NK-92 treated with Interleukin-12 subunit alpha and Interleukin-12 subunit beta, amount 100 ng/mL, for 24 hours (cell line): ENCODE measurements around the gene SDHAF4.
"Not testable (repeated sequence)": the region's sequence is repeated elsewhere in the genome, so short reads cannot be mapped to it uniquely, and the experiment has no call there.

Experiments
- DNase-seq: peaks from one replicate; lab custom pipeline; 2025; lab: John Stamatoyannopoulos, UW

The SDHAF4 gene

GRCh38 chr6:70566751-70567382 is at the start of gene SDHAF4:
TSS of gene SDHAF4 (plus strand) at chr6:70566930. CDS start at chr6:70566941, 11 bp downstream.
- DNase-seq = peak; percentile 89

- DNase-seq = no peak
Observed at GRCh38 chr6:70518723-70519122, 48.0 kb upstream of the SDHAF4 start.

DNA sequence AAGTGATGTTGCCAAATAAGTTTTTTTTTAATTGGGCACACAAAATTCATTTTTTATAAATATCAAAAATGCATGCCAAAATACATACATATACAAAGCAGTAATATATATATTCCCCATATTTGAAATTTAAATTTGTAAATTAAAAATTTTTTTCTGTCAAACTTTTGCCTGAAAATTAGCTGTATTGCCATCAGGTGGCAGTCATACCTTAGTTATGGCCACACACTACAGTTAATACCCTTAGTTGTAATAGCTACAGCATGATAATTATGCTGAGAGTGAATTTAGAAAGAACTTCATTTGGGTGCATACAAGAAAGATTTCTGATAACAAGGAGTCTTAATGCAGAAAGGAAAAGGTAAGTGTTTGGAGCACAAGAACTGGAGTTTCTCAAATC is 46.2 kb upstream of the SDHAF4 start:
- no peak for DNase-seq

DNA sequence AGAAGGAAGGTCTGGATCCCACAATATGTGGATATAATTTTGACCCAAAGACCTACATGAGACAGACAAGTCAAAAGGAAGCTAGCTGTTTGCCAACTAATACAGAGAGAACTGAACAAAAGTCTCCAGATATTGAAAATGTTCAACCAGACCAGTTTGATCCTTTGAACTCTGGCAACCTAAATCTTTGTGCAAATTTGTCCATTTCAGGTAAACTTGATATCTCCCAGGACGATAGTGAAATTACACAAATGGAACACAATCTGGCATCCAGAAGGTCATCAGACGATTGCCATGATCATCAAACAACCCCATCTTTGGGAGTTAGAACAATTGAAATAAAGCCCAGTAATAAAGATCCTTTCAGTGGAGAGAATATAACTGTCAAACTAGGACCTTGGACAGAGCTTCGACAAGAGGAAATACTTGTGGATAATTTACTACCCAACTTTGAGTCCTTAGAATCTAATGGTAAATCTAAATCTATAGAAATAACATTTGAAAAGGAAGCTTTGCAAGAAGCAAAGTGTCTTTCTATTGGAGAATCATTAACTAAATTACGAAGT is 41.9 kb upstream of the SDHAF4 start:
- no peak for DNase-seq

GRCh38 chr6:70527071-70527737 is 39.5 kb upstream of the SDHAF4 start:
- DNase-seq = no peak

DNA sequence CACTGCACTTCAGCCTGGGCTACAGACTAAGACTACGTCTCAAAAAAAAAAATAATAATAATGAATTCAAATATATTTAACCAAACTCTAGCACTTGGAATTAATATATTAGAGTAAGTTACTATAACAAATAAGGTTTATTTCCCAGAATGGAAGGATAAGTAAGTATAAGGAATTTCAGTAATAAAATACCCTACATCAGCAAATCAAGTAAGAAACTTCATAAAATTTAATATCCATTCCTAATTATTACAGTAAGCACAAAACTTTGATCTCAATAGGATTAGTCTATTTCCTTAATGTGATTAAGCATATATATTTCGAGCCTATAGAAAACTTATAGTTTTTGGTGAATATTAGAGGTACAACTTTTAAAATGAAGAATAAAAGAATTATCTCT is 36.7 kb upstream of the SDHAF4 start:
- no peak for DNase-seq

- DNase-seq = no peak
Observed at GRCh38 chr6:70531133-70531532, 35.6 kb upstream of the SDHAF4 start.

DNA sequence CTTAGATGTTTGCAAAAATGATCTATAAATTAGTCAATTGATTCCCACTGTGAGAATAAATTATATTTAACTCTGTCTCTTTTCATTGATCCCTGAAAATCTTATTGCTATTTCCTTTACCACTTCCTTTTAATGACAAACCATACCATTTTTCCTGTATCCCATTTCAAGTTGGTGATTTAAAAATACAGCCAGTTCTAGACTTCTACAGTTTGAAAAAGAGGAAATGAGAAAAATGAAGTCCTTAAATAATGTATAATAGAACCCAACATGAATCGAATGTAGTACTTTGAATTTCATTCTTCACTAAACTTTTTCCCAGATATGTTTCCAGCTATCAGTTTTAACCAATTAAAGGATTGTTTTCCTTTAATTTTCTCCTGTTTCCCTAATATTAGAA is 29.5 kb upstream of the SDHAF4 start:
- DNase-seq = no peak

DNA sequence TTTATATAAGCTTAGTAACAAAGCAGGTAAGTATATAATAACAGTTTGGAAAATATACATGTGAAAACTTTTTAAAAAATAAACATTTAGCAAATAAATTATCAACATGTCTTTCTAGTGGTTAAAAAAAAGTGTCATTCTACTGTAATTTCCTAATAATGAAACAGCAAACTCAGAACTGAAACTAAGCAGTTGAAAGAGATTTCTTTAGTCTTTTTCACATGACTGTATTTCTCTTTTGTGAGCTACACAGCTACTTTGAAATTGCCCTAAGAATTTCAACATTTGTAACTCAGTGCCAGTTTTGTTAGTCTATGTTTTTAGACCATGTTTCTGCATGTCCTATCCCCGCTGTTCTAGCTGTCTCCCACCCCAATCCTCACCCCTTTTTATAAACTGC is 28.4 kb upstream of the SDHAF4 start:
- no peak for DNase-seq

GRCh38 chr6:70547313-70547712 is 19.4 kb upstream of the SDHAF4 start:
- DNase-seq = no peak

- no peak for DNase-seq
Observed at GRCh38 chr6:70547905-70548304, 18.8 kb upstream of the SDHAF4 start.

DNA sequence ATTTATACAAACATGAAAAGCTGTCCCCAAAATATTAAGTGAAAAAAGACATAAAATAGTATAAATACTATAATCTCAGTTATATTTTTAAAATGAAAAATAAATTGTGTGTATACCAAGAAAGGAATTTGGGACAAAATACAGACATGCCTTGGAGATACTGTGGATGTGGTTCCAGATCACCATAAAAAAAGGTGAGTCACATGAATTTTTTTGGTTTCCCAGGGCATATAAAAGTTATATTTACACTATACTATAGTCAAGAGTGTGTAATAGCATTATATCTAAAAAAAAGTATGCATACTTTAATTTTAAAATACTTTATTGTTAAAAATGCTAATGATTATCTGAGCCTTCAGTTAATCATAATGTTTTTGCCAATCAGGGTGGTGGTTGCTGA is 17.4 kb upstream of the SDHAF4 start:
- no peak for DNase-seq

- no peak for DNase-seq
Observed at GRCh38 chr6:70551566-70551965, 15.2 kb upstream of the SDHAF4 start.

DNA sequence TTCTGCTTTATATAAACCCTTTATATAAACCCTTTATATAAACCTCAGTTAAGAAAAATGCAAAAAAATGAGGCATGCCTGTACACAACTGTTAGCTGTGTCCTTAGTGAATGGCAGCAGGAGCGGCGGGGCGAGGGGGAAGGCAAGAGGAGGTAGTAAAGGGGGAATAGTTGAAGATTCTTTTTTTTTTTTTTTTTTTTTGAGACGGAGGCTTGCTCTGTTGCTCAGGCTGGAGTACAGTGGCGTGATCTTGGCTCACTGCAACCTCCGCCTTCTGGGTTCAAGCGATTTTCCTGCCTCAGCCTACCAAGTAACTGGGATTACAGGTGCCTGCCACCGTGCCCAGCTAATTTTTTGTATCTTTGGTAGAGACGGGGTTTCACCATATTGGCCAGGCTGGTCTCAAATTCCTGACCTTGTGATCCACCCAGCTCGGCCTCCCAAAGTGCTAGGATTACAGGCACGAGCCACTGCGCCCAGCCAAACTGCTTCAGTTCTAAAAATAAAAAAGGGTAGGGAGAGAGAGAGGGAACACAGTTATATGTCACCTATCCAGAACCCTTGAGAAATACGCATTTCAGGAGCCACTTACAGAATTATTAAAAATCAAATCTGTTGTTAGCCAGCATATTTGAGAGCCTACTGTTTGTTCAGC is 14.3 kb upstream of the SDHAF4 start:
- not testable (repeated sequence) for DNase-seq

DNA sequence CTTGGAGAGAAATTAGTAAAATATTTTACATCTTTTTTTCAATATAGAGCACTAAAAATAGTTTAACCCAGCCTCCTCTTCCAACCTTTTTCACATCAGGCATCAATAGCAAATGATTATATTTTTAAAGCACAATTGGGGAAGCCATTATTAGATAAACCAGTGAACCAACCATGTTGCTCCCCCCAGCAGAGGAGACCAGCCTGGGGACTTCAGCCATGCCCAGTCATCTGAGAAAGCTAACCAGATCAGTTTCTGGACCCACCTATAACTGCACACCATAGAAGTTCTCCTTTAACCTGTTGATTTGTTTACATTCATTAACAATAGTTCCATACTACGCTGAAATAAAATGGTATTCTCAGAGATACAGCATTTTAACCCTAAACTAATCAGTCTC is 13.8 kb upstream of the SDHAF4 start:
- no peak for DNase-seq

DNA sequence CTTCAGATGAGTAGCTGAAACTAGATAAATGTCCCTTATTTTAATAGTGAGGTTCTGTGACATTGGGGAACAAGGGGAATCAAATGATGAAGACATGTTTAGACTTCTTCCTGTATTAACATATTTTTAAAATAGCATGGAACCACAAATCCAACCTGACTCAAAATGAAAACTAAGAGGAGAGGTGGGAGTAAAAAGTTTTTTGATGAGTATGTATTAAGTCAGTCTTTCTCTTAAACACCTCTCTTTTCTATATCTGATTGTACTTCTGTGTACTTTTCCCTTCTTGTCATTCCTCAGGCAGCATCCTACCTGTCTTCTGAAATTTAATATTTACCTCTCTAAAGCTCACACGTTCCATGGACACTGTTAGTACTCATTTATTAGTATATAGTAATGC is 8.7 kb upstream of the SDHAF4 start:
- no peak for DNase-seq

DNA sequence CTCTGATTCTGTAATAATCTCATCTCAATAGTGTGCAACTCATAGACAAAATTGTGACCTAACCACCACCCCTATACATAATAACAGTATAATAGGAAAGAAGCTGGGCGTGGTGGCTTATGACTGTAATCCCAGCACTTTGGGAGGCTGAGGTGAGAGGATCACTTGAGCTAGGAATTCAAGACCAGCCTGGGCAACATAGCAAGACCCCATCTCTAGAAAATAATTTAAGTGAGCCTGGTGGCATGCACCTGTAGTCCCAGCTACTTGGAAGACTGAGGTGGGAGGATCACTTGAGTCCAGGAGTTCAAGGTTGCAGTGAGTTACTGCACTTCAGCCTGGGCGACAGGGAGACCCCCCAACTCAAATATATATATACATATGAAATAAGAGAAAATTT is 4.3 kb upstream of the SDHAF4 start:
- not testable (repeated sequence) for DNase-seq

DNA sequence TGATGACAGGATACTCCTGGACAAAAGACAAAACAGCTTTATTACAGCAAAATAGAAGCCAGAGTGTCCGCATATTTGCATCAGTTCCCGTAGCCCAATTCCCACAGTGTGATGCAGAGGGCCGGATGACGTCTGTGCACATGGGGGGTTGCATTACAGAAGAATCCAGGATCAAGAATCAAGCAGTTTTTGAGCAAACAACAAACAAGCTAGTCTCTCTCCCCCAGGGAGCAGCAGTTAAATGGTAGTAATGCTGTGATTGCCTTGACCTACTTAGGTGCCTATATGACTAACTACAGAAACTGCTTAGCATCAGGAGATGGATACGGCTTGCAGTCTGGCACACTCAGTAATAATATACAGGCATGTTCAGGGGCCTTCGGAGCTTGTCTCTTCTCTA is 3.2 kb upstream of the SDHAF4 start:
- DNase-seq = no peak

DNA sequence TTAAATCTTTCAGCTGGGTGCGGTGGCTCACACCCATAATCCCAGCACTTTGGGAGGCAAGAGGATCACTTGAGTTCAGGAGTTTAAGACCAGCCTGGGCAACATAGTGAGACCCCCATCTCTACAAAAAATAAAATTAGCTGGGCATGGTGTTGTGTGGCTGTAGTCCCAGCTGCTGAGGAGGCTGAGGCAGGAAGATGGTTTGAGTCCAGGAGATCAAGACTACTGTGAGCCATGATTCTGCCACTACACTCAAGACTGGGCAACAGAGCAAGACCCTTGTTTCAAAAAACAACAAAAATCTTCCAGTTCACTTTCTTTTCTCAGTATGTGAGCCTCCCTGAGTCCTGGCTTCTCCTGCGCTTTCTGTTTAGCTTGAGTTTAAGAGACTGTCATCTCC is 7.9 kb downstream of the SDHAF4 start:
- DNase-seq = no peak

DNA sequence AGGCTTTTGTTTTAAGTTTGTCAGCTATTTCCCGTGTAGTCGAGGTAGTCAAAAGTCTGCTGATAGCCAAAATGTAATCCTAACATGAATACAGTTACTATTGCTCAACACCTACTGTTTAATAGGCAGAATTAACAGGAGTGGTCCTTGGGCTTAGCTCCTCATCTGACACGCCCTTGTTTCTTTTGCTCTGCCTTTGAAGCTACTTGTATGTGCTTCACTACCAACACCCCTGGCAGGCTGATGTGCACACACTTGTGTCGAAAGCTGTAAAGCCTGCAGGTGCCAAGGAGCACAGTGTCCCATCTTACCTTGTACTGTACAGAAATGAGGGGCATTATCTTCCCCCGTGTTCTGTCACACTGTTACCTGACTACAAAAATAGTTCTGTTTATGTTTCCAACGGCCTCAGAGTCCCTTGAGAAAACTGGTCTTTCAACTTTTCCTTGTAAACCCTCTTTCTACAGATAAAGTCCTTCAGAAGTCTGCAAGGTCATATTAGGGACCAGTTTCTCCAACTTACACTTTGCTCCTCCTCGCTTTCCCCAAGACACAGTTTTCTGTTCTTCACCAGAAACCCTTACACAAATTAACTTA is 9.3 kb downstream of the SDHAF4 start:
- DNase-seq = no peak

DNA sequence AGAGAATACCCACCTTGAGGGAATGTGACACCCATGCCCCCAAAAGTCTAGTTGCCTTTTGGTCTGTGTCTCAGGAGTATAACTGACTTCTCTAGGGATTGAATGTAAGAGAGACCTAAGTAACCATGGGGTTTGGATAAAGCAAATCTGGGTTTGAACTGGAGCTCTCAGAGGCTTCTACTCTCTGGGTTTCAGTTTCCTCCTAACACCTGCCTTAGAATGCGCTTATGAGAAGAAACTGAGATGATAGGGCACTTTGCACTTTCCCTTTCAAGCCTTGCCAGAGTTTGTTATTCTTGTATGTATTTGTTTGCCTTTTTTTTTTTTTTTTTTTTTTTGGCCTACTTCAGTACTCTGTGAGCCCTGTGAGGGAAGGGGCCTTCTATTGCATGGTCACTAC is 19.4 kb downstream of the SDHAF4 start:
- no peak for DNase-seq

DNA sequence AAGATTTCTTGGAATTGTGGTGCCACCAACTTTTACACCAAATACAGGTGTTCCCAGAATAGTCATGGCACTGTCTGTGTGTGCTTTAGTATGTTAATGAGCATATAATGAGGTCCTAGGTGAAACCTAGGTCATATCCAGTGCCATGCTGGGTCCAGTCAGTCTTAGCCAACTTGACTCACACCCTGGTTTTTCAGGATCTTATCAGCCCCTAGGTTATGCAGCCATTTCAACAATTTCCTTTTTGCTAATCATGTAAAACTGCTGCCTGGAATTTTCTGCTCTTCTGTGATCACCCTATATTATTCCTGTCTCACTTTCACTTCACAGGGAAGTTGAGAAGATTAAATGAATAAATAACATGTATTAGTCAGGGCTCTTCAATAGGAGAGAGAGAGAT is 23.7 kb downstream of the SDHAF4 start:
- no peak for DNase-seq
